Measurements from ENCODE around the gene UBE2U.
A peak's percentile ranks its signal among the peaks of the same experiment; 100 is the strongest.
"Not testable (repeated sequence)": the region's sequence is repeated elsewhere in the genome, so short reads cannot be mapped to it uniquely, and the experiment has no call there.

The UBE2U gene

DNA sequence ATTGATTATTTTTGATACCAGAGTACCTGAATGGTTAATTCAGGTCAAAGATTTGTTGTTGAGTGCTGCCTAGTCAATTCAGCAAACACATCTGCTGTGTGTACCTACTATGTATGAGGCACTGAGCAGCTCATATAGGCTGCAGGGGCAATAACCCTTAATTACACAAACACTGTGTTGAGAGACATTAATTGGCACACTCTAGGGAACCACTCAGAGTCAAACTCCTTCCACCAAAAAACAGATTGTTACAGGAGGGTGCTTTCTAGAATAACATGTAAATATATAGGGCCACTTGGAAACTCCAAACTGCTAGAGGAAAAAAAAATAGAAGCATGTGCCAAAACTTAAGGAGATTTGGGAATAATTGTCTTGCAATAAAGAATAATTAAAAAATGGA lies 31.3 kb downstream of the UBE2U start:
- no peak overlapping the region for H3K9ac ChIP-seq (ENCODE audit: low read length in 5 of 5)
- no peak overlapping the region for H3K4me3 ChIP-seq (ENCODE audit: low read depth in 1 of 5, low read length in 5 of 5)
- H3K27me3 ChIP-seq (ENCODE audit: control insufficient read depth in 5 of 5, insufficient read depth in 4 of 5, low read length in 5 of 5): no peaks in the 10 kb centered on the region
- no peaks in the 10 kb centered on the region for H3K4me1 ChIP-seq (ENCODE audit: control insufficient read depth in 5 of 5, insufficient read depth in 5 of 5, low read length in 5 of 5)
- no peaks in the 10 kb centered on the region for H3K36me3 ChIP-seq (ENCODE audit: control insufficient read depth in 5 of 5, insufficient read depth in 5 of 5, low read length in 5 of 5)
- no peak overlapping the region for H3K27ac ChIP-seq (ENCODE audit: low read depth, low read length)
- H3K9me3 ChIP-seq (ENCODE audit: control insufficient read depth in 5 of 5, low read length in 5 of 5): no peaks in the 10 kb centered on the region

GRCh38 chr1:64235181-64235580 lies 31.8 kb downstream of the UBE2U start:
- Histone ChIP-seq H3K9me3 (ENCODE audit: control insufficient read depth in 5 of 5, low read length in 5 of 5) (no peaks in the 10 kb centered on the region), H3K9ac (ENCODE audit: low read length in 5 of 5) (no peak overlapping the region), H3K4me3 (ENCODE audit: low read depth in 1 of 5, low read length in 5 of 5) (no peak overlapping the region), H3K27ac (ENCODE audit: low read depth, low read length) (no peak overlapping the region), H3K27me3 (ENCODE audit: control insufficient read depth in 5 of 5, insufficient read depth in 4 of 5, low read length in 5 of 5) (no peaks in the 10 kb centered on the region), H3K4me1 (ENCODE audit: control insufficient read depth in 5 of 5, insufficient read depth in 5 of 5, low read length in 5 of 5) (no peaks in the 10 kb centered on the region), H3K36me3 (ENCODE audit: control insufficient read depth in 5 of 5, insufficient read depth in 5 of 5, low read length in 5 of 5) (no peaks in the 10 kb centered on the region)

GRCh38 chr1:64235910-64236309 lies 32.5 kb downstream of the UBE2U start:
- Histone ChIP-seq H3K36me3 (ENCODE audit: control insufficient read depth in 5 of 5, insufficient read depth in 5 of 5, low read length in 5 of 5) (no peaks in the 10 kb centered on the region), H3K27ac (ENCODE audit: low read depth, low read length) (no peak overlapping the region), H3K4me3 (ENCODE audit: low read depth in 1 of 5, low read length in 5 of 5) (no peak overlapping the region), H3K9ac (ENCODE audit: low read length in 5 of 5) (no peak overlapping the region), H3K4me1 (ENCODE audit: control insufficient read depth in 5 of 5, insufficient read depth in 5 of 5, low read length in 5 of 5) (no peaks in the 10 kb centered on the region), H3K27me3 (ENCODE audit: control insufficient read depth in 5 of 5, insufficient read depth in 4 of 5, low read length in 5 of 5) (no peaks in the 10 kb centered on the region), H3K9me3 (ENCODE audit: control insufficient read depth in 5 of 5, low read length in 5 of 5) (no peaks in the 10 kb centered on the region)

DNA sequence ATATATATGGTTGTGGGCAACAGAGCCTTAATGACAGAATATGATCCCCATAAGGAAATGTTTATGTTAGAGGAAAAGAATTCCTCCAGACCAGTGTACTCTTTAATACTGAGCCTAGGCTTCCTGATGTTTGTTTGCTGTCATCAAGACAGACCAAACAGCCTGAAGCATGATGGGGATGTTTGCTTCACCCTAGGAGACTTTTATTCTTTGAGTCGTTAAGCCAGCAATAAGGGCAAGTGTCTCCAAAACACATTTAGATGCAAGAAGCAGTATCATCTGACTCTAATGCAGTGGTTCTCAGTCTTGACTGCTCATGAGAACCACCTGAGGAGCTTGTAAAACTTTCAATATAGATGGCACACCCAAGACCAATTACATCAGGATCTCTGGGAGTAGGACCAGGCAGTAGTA lies 33.1 kb downstream of the UBE2U start:
- no peaks in the 10 kb centered on the region for H3K9me3 ChIP-seq (ENCODE audit: control insufficient read depth in 5 of 5, low read length in 5 of 5)
- no peaks in the 10 kb centered on the region for H3K27me3 ChIP-seq (ENCODE audit: control insufficient read depth in 5 of 5, insufficient read depth in 4 of 5, low read length in 5 of 5)
- H3K4me3 ChIP-seq (ENCODE audit: low read depth in 1 of 5, low read length in 5 of 5): no peak overlapping the region
- no peaks in the 10 kb centered on the region for H3K4me1 ChIP-seq (ENCODE audit: control insufficient read depth in 5 of 5, insufficient read depth in 5 of 5, low read length in 5 of 5)
- H3K27ac ChIP-seq (ENCODE audit: low read depth, low read length): no peak overlapping the region
- no peaks in the 10 kb centered on the region for H3K36me3 ChIP-seq (ENCODE audit: control insufficient read depth in 5 of 5, insufficient read depth in 5 of 5, low read length in 5 of 5)
- H3K9ac ChIP-seq (ENCODE audit: low read length in 5 of 5): no peak overlapping the region

DNA sequence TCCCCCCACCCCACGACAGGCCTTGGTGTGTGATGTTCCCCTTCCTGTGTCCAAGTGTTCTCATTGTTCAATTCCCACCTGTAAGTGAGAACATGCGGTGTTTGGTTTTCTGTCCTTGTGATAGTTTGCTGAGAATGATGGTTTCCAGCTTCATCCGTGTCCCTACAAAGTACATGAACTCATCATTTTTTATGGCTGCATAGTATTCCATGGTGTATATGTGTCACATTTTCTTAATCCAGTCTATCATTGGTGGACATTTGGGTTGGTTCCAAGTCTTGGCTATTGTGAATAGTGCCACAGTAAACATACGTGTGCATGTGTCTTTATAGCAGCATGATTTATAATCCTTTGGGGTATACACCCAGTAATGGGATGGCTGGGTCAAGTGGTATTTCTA lies 36.1 kb downstream of the UBE2U start:
- H3K9ac ChIP-seq (ENCODE audit: low read length in 5 of 5); H3K27ac ChIP-seq (ENCODE audit: low read depth, low read length); H3K36me3 ChIP-seq (ENCODE audit: control insufficient read depth in 5 of 5, insufficient read depth in 5 of 5, low read length in 5 of 5); H3K27me3 ChIP-seq (ENCODE audit: control insufficient read depth in 5 of 5, insufficient read depth in 4 of 5, low read length in 5 of 5); H3K4me1 ChIP-seq (ENCODE audit: control insufficient read depth in 5 of 5, insufficient read depth in 5 of 5, low read length in 5 of 5); H3K9me3 ChIP-seq (ENCODE audit: control insufficient read depth in 5 of 5, low read length in 5 of 5); H3K4me3 ChIP-seq (ENCODE audit: low read depth in 1 of 5, low read length in 5 of 5): not testable (repeated sequence)

DNA sequence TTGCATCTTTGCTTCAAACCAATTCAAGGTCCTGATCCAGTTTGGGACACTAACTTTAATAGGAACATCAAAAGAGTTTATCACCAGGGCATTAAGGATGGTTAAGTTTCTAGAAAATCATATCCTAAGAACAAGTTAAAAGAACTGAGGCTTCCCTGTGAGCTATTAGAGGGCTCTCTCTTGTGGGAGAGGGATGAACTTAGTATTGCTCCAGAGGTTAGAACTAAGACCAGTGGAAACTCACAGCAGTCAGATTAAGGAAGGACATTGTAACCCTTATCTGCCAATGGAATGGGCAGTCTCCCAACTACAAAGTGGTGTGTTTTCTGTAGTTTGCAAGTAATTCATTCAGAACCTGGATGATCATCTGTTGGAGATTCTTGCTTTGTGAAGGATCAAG lies 36.8 kb downstream of the UBE2U start:
- H3K27me3 ChIP-seq (ENCODE audit: control insufficient read depth in 5 of 5, insufficient read depth in 4 of 5, low read length in 5 of 5): no peaks in the 10 kb centered on the region
- no peaks in the 10 kb centered on the region for H3K36me3 ChIP-seq (ENCODE audit: control insufficient read depth in 5 of 5, insufficient read depth in 5 of 5, low read length in 5 of 5)
- H3K4me3 ChIP-seq (ENCODE audit: low read depth in 1 of 5, low read length in 5 of 5): no peak overlapping the region
- H3K9me3 ChIP-seq (ENCODE audit: control insufficient read depth in 5 of 5, low read length in 5 of 5): no peaks in the 10 kb centered on the region
- H3K9ac ChIP-seq (ENCODE audit: low read length in 5 of 5): no peak overlapping the region
- peaks cover 0 to 6% (median 0%) of the 10 kb centered on the region in 5 donors for H3K4me1 ChIP-seq (ENCODE audit: control insufficient read depth in 5 of 5, insufficient read depth in 5 of 5, low read length in 5 of 5)
- H3K27ac ChIP-seq (ENCODE audit: low read depth, low read length): no peak overlapping the region

- Histone ChIP-seq H3K9me3 (ENCODE audit: control insufficient read depth in 5 of 5, low read length in 5 of 5) (no peaks in the 10 kb centered on the region), H3K27me3 (ENCODE audit: control insufficient read depth in 5 of 5, insufficient read depth in 4 of 5, low read length in 5 of 5) (no peaks in the 10 kb centered on the region), H3K9ac (ENCODE audit: low read length in 5 of 5) (no peak overlapping the region), H3K27ac (ENCODE audit: low read depth, low read length) (no peak overlapping the region), H3K4me3 (ENCODE audit: low read depth in 1 of 5, low read length in 5 of 5) (no peak overlapping the region), H3K4me1 (ENCODE audit: control insufficient read depth in 5 of 5, insufficient read depth in 5 of 5, low read length in 5 of 5) (peaks cover 0 to 6% (median 4%) of the 10 kb centered on the region in 5 donors), H3K36me3 (ENCODE audit: control insufficient read depth in 5 of 5, insufficient read depth in 5 of 5, low read length in 5 of 5) (no peaks in the 10 kb centered on the region)
Observed at GRCh38 chr1:64241069-64241468, 37.6 kb downstream of the UBE2U start.

DNA sequence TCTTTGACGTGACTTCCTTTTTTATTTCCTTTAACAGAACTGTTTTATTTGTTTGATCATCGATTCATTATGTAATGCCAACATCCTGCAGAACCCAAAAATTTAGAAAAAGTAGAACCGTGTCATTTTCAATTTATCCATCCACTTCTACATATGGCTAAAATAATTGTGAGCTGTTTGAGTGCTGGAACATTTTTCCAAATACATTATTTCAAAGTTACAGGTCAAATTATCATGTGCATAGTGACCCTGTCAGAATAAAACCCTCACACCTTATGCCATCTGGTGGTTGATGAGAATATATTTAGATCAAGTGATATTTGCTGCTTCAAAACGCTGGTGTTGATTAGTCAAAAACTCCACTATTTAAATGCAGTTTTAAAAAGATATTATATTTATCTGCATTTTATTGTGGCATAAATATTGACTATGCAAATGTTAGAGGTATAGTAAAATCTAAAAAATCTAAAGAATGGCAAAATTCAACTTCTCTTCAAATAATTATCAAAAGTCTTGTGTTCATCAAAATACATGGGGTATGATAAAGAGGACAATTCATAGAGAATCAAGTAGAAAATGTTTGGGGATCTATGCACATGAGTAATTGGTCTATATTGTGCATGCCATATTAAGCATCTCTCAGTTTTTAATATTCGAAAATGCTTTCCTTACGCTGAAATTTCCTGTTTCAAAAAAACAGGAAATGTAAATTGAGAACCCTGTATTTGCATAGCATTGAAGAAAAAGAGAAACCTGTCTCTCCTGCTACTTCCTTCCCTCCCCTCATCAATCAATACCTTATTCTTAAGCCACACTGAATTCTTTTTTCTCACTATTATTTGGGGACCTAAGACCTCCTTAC lies 39.7 kb downstream of the UBE2U start:
- Histone ChIP-seq H3K9me3 (ENCODE audit: control insufficient read depth in 5 of 5, low read length in 5 of 5) (no peaks in the 10 kb centered on the region), H3K27me3 (ENCODE audit: control insufficient read depth in 5 of 5, insufficient read depth in 4 of 5, low read length in 5 of 5) (no peaks in the 10 kb centered on the region), H3K36me3 (ENCODE audit: control insufficient read depth in 5 of 5, insufficient read depth in 5 of 5, low read length in 5 of 5) (no peaks in the 10 kb centered on the region), H3K4me3 (ENCODE audit: low read depth in 1 of 5, low read length in 5 of 5) (no peak overlapping the region), H3K27ac (ENCODE audit: low read depth, low read length) (no peak overlapping the region), H3K4me1 (ENCODE audit: control insufficient read depth in 5 of 5, insufficient read depth in 5 of 5, low read length in 5 of 5) (peaks cover 0 to 12% (median 6%) of the 10 kb centered on the region in 5 donors), H3K9ac (ENCODE audit: low read length in 5 of 5) (no peak overlapping the region)

GRCh38 chr1:64243757-64244080 lies 40.3 kb downstream of the UBE2U start:
- Histone ChIP-seq H3K4me3 (ENCODE audit: low read depth in 1 of 5, low read length in 5 of 5) (no peak overlapping the region), H3K27ac (ENCODE audit: low read depth, low read length) (no peak overlapping the region), H3K36me3 (ENCODE audit: control insufficient read depth in 5 of 5, insufficient read depth in 5 of 5, low read length in 5 of 5) (no peaks in the 10 kb centered on the region), H3K27me3 (ENCODE audit: control insufficient read depth in 5 of 5, insufficient read depth in 4 of 5, low read length in 5 of 5) (no peaks in the 10 kb centered on the region), H3K9ac (ENCODE audit: low read length in 5 of 5) (no peak overlapping the region), H3K9me3 (ENCODE audit: control insufficient read depth in 5 of 5, low read length in 5 of 5) (no peaks in the 10 kb centered on the region), H3K4me1 (ENCODE audit: control insufficient read depth in 5 of 5, insufficient read depth in 5 of 5, low read length in 5 of 5) (peaks cover 0 to 14% (median 6%) of the 10 kb centered on the region in 5 donors)

DNA sequence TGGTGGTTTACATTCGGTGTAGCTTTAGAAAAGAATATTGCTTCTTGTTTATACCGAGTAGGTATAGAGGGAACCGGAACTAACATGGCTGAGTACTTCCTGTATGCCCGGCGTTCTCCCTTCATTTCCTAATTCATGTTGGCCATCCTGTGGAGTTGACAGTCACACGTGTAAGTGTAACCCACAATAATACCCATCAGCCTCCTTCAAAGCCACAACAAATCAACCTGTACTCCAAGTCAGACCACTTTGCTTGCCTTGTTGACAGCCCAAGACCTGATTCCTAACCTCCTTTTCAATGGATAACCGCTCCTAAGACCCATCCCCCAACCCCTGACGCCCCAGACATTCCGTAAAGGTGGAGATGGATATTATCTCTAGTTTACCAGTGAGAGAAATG lies 42.1 kb downstream of the UBE2U start:
- peak overlapping the region in 1 of 5 donors; percentile 25 for H3K9ac ChIP-seq (ENCODE audit: low read length in 5 of 5)
- no peak overlapping the region for H3K27ac ChIP-seq (ENCODE audit: low read depth, low read length)
- no peaks in the 10 kb centered on the region for H3K27me3 ChIP-seq (ENCODE audit: control insufficient read depth in 5 of 5, insufficient read depth in 4 of 5, low read length in 5 of 5)
- no peaks in the 10 kb centered on the region for H3K9me3 ChIP-seq (ENCODE audit: control insufficient read depth in 5 of 5, low read length in 5 of 5)
- peak overlapping the region in 2 of 5 donors; percentile 47 to 57 for H3K4me3 ChIP-seq (ENCODE audit: low read depth in 1 of 5, low read length in 5 of 5)
- peaks cover 0 to 14% (median 6%) of the 10 kb centered on the region in 5 donors for H3K4me1 ChIP-seq (ENCODE audit: control insufficient read depth in 5 of 5, insufficient read depth in 5 of 5, low read length in 5 of 5)
- H3K36me3 ChIP-seq (ENCODE audit: control insufficient read depth in 5 of 5, insufficient read depth in 5 of 5, low read length in 5 of 5): no peaks in the 10 kb centered on the region
